Measurements from ENCODE around the gene HACL1.

GRCh38 chr3:15513116-15513515 lies 88.3 kb downstream of the HACL1 start:
- TF ChIP-seq CTCF (IDR thresholded peaks at IDR 0.05) = no peak
- no peak for TF ChIP-seq EP300 (IDR thresholded peaks at IDR 0.05)
- TF ChIP-seq POLR2A (IDR thresholded peaks at IDR 0.05; ENCODE audit: low read depth) = no peak
